Renal cortical epithelial cell (primary cell): ENCODE measurements around the gene YWHAQ. TPM values are rescaled to one million over a fixed set of nuclear protein-coding genes. Genes with fewer than 3 reads are reported as not detected.
A peak's percentile ranks its signal among the peaks of the same experiment; 100 is the strongest.
"Not testable (repeated sequence)": the region's sequence is repeated elsewhere in the genome, so short reads cannot be mapped to it uniquely, and the experiment has no call there.

Source experiments
- DNase-seq: peaks from one replicate; pipeline ENCODE4 v3.0.0-alpha.2; 2011; ENCODE audit warnings: low read depth
- total RNA-seq: library from RNA; depleted of rRNA; stranded (reverse); fragments of >200 nt; gene quantifications from 2 replicates; pipeline ENCODE4 v1.2.3, GENCODE V29; 2014

The YWHAQ gene
- total RNA-seq, 1 donor from 2014 or later: 525 TPM

GRCh38 chr2:9631878-9632700 is 1.3 kb upstream of the YWHAQ start:
- DNase-seq: no peak

GRCh38 chr2:9631553-9631819 is 689 bp upstream of the YWHAQ start:
- no peak for DNase-seq

DNA sequence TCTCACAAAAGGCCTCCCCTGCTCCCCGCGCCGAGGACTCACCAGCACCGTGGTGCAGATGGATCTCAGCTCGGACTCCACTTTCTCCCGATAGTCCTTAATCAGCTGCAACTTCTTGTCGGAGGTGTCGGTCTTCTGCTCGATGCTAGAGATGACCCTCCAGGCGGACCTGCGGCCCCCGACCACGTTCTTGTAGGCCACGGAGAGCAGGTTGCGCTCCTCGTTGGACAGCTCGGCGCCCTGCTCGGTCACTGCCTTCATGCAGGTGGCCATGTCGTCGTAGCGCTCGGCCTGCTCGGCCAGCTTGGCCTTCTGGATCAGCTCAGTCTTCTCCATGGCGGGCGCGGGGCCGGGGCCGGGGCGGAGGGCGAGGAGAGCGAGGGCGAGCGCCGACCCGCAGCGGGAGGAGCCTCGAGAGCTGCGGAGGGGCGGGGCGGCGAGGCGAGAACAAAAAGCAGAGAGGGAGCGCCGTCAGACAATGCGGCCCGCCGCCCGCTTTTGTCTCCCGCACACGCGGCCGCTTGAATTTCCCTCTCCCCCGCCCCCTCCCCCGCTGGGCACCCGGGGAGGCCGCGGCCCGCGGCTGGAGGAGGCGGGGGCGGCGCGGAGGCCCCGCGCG is 571 bp downstream of the YWHAQ start:
- DNase-seq: no peak

DNA sequence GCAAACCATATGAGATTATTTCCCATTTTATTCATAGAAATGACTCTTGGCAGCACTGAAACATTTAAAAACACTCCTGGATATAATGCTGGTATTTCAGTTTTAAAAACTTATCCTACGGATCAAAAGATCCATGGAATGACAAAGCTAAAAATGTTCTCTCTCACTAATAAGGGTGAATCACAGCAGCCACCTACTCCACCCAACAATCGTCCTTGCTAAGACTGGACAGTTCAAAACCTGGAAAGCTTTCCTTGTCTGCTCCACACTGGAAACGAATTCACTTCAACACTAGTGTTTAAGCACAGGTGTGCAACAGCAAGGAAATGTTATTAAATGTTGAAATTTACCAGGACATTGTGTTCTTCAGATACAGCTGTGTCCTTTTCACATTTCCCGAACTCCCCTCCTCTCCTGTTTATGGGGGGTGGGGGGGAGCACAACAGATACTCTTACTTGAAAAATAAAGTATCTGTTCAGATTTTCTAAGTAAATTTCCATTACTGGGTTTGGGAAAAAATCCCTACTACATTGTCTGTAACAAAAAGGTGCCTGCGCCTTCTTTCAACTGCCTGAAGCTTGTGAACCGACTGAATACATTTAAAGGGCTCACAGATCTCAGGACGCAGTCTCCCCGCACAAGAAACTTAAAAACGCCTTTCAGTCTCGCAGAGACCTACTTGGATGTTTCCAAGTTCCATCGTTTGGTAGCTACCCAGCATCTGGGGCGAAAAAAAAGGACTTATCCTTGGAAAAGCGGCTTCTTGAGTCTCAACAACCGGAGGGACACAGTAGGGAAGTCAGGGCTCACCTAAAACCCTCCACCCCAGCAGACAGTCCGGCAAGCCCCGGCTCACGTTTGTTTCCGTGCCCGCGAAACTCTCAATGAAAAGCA is 1.3 kb downstream of the YWHAQ start:
- DNase-seq: peak; percentile 53

- DNase-seq: peak; percentile 28
Measured at GRCh38 chr2:9627310-9627709, 3.5 kb downstream of the YWHAQ start.

DNA sequence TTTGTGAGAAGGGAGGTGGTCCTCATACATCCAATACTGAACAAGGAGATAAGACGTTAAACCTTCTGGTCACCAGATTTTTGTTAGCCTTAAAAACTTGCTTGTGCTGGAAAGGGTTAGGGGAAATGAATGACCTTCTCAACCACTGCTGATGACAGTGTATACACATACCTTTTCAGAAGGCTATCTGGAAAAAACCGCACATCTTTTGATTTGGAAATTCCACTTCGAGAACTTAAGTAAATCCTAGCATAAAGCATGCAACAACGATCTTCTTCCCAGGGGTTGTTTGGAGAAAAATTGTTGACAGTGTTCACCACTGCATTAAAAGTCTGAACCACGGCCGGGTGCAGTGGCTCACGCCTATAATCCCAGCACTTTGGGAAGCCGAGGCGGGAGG is 7.6 kb downstream of the YWHAQ start:
- no peak for DNase-seq

DNA sequence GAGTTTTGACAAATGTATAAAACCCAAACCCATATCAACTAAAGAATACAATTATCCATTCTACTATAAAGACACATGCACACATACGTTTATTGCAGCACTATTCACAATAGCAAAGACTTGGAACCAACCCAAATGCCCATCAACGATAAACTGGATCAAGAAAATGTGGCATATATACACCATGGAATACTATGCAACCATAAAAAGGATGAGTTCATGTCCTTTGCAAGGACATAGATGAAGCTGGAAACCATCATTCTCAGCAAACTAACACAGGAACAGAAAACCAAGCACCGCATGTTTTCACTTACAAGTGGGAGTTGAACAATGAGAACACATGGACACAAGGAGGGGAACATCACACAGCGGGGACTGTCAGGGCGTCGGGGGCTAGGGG is 9.1 kb downstream of the YWHAQ start:
- not testable (repeated sequence) for DNase-seq

- DNase-seq: no peak
Measured at GRCh38 chr2:9618410-9618809, 12.4 kb downstream of the YWHAQ start.

GRCh38 chr2:9617749-9618148 is 13.0 kb downstream of the YWHAQ start:
- no peak for DNase-seq

DNA sequence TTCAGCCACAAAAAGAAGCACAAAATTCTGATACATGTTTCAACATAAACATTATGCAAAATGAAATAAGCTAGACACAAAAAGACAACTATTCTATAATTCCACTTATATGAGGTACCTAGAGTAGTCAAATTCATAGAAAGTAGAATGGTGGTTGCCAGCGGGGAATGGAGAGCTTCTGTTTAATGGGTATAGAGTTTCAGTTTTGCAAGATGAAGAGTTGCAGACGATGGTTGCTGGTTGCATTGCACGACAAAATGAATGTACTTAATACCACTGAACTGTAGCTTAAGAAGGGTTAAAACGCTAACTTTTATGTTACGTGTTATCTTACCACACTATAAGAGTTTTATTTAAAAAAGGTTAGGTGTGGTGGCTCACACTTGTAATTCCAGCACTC is 13.5 kb downstream of the YWHAQ start:
- no peak for DNase-seq

- no peak for DNase-seq
Measured at GRCh38 chr2:9614562-9614961, 16.2 kb downstream of the YWHAQ start.

- peak; percentile 80 for DNase-seq
Measured at GRCh38 chr2:9613291-9613690, 17.5 kb downstream of the YWHAQ start.

DNA sequence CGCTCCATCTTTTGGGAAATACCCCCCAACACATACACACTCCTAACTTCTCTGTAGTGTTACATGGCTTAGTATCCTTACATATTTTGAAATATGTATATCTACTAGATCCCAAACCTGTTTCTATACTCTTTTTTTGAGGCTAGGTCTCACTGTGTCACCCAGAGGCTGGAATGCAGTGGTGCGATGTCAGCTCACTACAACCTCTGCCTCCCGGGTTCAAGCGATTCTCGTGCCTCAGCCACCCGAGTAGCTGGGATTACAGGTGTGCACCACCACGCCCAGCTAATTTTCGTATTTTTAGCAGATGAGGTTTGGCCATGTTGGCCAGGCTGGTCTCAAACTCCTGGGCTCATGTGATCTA is 19.3 kb downstream of the YWHAQ start:
- DNase-seq: not testable (repeated sequence)

GRCh38 chr2:9610781-9611548 is 19.8 kb downstream of the YWHAQ start:
- peak; percentile 50 for DNase-seq

DNA sequence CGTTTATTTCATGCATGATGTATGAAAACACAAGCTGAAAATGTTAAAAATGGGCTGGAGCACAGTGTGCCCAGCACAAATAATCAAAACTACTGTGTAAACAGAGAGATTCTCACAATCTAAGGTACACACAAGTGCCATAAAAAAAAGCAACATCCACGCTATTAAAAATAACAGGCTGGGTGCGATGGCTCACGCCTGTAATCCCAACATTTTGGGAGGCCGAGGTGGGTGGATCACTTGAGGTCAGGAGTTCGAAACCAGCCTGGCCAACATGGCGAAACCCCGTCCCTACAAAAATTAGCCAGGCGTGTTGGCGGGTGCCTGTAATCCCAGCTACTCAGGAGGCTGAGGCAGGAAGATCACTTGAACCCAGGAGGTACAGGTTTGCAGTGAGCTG is 22.3 kb downstream of the YWHAQ start:
- DNase-seq: not testable (repeated sequence)

DNA sequence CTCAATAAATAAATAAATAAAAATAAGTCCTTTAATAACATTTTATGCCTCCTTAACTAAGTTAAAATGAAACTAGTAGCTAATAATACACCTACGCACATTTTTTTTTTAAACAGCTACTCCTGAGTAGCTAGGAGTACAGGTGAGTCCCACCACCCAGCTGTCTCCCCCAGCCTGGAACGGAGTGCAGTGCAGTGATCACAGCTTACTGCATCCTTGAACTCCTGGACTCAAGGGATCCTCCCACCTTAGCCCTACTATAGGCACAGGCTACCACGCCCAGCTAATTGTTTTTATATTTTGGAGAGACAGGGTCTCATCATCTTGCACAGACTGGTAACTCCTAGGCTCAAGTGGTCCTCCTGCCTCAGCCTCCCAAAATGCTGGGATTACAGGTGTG is 28.4 kb downstream of the YWHAQ start:
- DNase-seq: no peak

- no peak for DNase-seq
Measured at GRCh38 chr2:9601397-9601796, 29.4 kb downstream of the YWHAQ start.

GRCh38 chr2:9599430-9599829 is 31.4 kb downstream of the YWHAQ start:
- DNase-seq: no peak

- DNase-seq: no peak
Measured at GRCh38 chr2:9596621-9597311, 34.0 kb downstream of the YWHAQ start.

DNA sequence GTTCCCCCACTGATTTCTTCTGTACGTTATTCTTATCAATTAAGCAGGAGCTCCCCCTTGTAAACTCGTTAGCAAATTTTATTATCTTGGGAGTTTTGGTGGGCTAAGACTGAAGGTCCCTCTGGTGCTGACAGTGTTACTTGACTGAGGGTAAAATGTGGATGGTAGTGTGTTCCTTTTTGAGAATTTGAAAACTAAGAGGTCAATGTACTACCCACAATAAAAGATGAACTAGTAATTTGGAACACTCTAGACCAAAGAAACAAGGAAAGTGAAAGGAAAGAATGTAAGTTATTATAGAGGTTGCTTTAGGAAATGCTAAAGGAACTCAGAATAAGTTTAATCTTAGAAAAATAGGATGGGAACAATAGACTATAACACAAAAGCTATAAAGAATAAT is 35.1 kb downstream of the YWHAQ start:
- DNase-seq: no peak

GRCh38 chr2:9595256-9595655 is 35.5 kb downstream of the YWHAQ start:
- DNase-seq: peak; percentile 63
